NCI-H345 (cell line): ENCODE measurements around the gene GUCY2D.
"Not testable (repeated sequence)": the region's sequence is repeated elsewhere in the genome, so short reads cannot be mapped to it uniquely, and the experiment has no call there.

Experiments used
- DNase-seq: peaks from one replicate; lab custom pipeline; 2025; lab: John Stamatoyannopoulos, UW

GUCY2D gene

DNA sequence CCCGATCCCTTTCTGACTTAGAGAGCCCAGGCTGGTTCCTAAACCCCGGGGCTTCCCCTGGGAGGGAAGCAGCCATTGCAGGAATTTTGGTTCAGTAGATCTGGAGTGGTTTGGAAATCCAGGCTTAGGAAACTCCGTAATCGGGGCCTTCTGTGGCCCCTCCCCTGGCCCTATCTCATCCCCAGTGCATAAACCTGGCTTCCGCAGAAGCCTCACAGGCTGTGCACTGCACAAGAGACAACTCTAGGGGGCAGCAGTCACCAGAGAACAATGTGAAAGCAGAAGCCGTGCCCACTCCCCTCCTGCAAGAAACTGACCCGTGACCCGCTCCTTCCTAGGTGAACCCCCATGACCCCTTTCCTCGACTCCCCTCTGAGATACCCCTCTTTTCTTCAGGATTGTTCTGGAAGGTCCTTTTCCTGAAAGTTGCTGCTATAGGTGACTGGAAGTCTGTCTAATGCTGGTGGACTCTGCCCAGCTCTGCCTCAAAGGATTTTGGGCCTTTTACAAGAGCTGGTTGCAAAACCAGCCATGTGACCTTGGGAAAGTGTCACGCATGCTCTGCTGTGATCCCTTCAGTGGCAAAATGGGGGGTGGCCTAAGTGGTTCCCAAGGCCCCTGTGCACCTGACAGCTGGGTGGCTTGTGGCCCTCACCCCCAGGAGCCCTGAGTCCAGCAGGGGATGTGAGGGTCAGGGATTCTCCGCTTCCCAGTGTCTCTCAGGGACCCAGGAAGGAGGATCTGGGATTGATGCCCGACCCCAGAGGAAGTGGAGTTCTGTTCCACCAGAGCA, 14.4 kb downstream of the GUCY2D start:
- DNase-seq: peak; percentile 62

GRCh38 chr17:8018436-8018835, 16.0 kb downstream of the GUCY2D start:
- DNase-seq: no peak

DNA sequence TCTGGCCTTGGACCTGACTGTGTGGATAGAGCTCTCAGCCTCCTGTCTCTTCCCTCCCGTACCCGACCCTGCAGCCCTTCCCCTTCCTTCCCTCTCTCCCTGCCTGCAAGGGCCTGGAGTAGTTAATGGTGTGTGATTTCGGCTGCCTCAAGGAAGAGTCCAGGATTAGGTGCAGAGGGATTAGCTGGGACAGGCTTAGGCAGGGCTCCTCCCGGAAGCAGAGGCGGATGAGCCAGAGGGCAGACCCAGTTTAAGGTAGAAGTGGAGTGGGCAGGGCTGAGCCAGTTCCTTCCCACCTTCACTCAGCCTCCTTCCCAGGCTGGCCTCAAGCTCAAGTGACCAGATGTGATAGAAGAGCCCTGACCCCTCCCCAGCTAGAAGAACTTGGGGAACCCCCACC, 16.8 kb downstream of the GUCY2D start:
- DNase-seq: no peak

GRCh38 chr17:8019665-8020650, 17.5 kb downstream of the GUCY2D start:
- DNase-seq: no peak

DNA sequence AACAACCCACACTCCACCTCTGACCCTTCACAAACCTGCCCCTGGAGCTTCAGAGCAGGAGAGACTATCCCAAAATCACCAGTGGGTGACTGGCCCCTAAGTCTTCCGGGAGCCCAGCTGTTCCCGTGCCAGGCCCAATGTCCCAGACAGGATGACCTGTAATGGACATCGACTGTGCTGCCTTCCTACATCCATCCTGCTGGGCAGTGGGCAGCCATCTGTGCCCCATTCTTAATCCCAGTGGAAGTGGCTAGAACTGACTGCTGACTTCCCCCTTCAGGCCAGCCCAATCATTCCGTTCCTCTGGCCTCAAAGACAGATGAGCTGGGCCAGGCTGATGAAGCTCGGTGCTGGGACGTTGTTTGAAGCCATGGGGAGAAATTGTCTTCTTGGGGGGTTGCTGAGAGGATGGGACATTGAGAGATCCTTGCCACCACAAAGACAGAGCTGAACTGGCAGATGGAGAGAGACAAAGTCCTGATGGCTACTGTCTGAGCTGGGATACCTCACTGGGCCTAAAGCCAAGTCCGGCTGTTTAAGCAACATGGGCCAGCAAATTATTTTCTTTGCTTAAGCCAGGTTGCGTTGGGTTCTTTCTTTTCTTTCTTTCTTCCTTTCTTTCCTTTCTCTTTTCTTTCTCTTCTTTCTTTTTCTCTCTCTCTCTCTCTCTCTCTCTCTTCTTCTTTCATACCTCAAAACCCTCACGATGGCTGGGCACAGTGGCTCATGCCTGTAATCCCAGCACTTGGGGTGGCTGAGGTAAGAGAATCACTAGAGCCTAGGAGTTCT, 18.6 kb downstream of the GUCY2D start:
- no peak for DNase-seq

DNA sequence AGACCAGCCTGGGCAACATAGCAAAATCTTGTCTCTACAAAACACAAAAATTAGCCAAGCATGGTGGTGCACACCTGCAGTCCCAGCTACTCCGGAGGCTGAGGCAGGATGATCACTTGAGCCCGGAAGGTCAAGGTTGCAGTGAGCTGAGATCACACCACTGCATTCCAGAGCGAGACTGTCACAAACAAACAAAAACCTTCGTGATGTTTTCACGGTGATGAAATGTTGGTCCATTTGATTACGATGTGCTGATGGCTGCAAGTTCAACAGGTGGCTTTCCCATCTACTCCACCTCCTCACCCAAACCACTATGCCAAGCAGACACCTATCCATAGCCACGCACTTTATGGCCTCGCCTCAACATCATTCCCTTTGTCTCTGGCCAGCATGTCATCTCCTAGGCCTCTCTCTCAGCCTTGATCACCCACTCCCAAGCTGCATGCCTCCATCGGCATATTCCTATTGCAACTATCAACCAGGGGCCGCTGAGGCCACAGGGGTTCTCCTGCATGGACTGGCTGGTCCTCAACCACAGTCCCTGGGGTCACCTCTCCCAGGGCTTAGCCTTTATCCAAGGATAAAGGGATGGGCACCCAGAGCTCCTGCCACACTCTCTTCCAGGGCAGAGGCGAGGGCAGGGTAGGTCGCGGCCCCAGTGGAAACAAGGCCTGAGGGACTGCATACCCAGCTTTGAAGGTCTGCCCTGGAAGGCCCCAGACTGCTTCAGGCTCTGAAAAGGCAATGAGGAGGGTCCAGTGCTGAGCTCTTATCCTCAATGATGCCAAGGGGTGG, 19.3 kb downstream of the GUCY2D start:
- no peak for DNase-seq

- no peak for DNase-seq
Measured at GRCh38 chr17:8022360-8023003, 20.1 kb downstream of the GUCY2D start.

DNA sequence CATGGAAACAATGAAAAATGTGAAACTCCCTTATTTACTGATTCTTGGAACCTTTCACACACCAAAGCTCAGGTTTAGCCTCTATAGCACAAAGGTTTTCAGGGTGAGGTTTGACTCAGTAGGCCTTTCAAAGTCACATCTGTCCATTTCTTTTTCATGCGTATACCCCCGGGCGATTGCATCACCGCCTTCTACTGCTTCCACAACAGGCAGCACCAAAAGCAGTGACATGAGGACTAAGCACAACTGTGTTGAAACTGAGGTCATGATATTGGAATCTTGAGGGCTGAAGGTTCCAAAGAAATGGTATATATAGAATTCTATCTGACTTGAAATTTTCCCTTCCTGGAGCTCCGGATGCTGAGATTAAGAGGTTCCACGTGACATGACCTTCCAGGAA, 21.7 kb downstream of the GUCY2D start:
- not testable (repeated sequence) for DNase-seq

GRCh38 chr17:8025176-8025911, 22.9 kb downstream of the GUCY2D start:
- no peak for DNase-seq

- no peak for DNase-seq
Measured at GRCh38 chr17:8029121-8029520, 26.7 kb downstream of the GUCY2D start.

GRCh38 chr17:8031261-8031661, 28.8 kb downstream of the GUCY2D start:
- DNase-seq: no peak

GRCh38 chr17:8031950-8032349, 29.5 kb downstream of the GUCY2D start:
- DNase-seq: no peak

DNA sequence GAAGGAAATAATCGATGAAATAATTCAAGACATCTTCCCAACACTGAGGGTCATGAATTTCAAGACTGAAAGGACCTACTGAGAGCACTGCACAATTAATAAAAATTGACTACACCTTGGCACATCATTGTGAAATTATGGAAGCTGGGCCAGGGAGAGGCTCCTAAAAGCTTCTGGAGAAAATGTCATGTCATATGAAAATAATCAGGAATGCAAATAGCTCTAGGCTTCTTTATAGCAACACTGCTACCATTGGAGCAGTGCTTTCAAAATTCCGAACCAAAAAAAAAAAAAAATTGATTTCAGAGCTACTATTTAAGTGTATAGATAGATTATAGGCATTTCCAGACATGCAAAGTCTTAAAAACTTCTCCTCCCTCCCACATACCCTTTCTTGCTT, 30.0 kb downstream of the GUCY2D start:
- no peak for DNase-seq

GRCh38 chr17:8038954-8039610, 36.7 kb downstream of the GUCY2D start, which contains the start of gene ALOX15B:
TSS of gene ALOX15B (plus strand) at chr17:8039059. CDS start at chr17:8039156, 97 bp downstream.
- no peak for DNase-seq

- DNase-seq: no peak
Measured at GRCh38 chr17:8039611-8040168, 37.3 kb downstream of the GUCY2D start.

- DNase-seq: no peak
Measured at GRCh38 chr17:8041249-8041928, 39.0 kb downstream of the GUCY2D start.

GRCh38 chr17:8041979-8042378, 39.6 kb downstream of the GUCY2D start:
- no peak for DNase-seq
